Hepatocyte (in vitro differentiated cells): ENCODE data around the gene PVR.

Experiments used
- EZH2 ChIP-seq: fragments of 200-600 bp; sonication (generic); IDR thresholded peaks from 2 replicates; pipeline ENCODE4 v1.6.1; 2016; ENCODE audit warnings: antibody characterized with exemption, mild to moderate bottlenecking, borderline replicate concordance
- EZH2phosphoT487 ChIP-seq: fragments of 200-600 bp; sonication (generic); IDR thresholded peaks from one replicate; pipeline ENCODE4 v1.6.1; 2018; ENCODE audit warnings: antibody characterized with exemption, mild to moderate bottlenecking, low read depth, moderate library complexity; ENCODE audit not compliant: unreplicated experiment, severe bottlenecking
- TF ChIP-seq, protein P1 (sequence below): fragments of 200-600 bp; sonication (generic); IDR thresholded peaks from 2 replicates; pipeline ENCODE4 v1.5.1; 2016; ENCODE audit warnings: antibody characterized with exemption, mild to moderate bottlenecking; ENCODE audit not compliant: poor library complexity

DNA sequence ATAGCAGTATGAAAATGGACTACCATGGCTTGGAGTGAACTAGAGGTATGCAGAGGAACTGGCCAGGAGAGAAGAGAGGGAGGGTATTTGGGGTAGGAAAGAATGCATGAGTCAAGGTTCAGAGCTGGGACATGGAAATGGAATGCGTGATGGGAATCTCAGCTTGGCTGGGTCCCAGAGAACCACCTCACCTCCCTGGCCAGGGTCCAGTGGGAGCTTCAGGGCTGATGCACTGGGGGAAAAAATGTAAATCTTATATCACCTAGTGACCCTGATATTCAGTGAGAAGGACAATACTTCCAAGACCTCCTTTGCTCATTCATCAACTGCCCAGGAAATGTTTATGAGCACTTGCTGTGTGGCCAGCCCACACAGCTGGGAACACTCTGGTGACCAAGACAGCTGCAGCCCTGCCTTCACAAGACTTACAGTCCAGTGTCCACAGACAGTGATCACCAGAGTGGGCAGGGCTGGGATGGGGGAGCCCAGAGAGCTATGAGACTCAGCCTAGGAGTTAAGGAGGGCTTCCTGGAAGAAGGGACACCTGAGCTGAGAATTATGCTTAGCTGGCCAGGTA is 17.6 kb upstream of the PVR start:
- TF ChIP-seq, protein P1, sequence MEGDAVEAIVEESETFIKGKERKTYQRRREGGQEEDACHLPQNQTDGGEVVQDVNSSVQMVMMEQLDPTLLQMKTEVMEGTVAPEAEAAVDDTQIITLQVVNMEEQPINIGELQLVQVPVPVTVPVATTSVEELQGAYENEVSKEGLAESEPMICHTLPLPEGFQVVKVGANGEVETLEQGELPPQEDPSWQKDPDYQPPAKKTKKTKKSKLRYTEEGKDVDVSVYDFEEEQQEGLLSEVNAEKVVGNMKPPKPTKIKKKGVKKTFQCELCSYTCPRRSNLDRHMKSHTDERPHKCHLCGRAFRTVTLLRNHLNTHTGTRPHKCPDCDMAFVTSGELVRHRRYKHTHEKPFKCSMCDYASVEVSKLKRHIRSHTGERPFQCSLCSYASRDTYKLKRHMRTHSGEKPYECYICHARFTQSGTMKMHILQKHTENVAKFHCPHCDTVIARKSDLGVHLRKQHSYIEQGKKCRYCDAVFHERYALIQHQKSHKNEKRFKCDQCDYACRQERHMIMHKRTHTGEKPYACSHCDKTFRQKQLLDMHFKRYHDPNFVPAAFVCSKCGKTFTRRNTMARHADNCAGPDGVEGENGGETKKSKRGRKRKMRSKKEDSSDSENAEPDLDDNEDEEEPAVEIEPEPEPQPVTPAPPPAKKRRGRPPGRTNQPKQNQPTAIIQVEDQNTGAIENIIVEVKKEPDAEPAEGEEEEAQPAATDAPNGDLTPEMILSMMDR, result no peak
- no peak for TF ChIP-seq EZH2phosphoT487
- TF ChIP-seq EZH2, result no peak
